H1 (cell line): ENCODE results near the gene EPB41L2. TPM values are rescaled to one million over a fixed set of nuclear protein-coding genes. Genes with fewer than 3 reads are reported as not detected.

Experiments
- CTCF ChIA-PET: fragments of 300-600 bp; sonication (Branson Sonifier 250); formaldehyde crosslinking; loops from one replicate; lab custom pipeline; 2021; ENCODE audit not compliant: partially characterized antibody; lab: Charles Lee
- POLR2A ChIA-PET: fragments of 300-600 bp; sonication (Branson Sonifier 250); formaldehyde crosslinking; loops from one replicate; lab custom pipeline; 2021; ENCODE audit warnings: inconsistent platforms; ENCODE audit not compliant: partially characterized antibody; lab: Charles Lee
- DNase-seq, 2 experiments: peaks; one replicate each; pipeline versions ENCODE4 v3.0.0 to v3.0.0-alpha.2; 2010 to 2022; ENCODE audit warnings: low spot score in 2 of 2, low read depth in 1 of 2, mixed read lengths in 1 of 2
- FAIRE-seq: peaks from 2 replicates; lab custom pipeline; 2011; peaks lifted over from hg19 to GRCh38; lab: Jason Lieb, UNC
- H2AFZ ChIP-seq: 2 replicates; pipeline ENCODE4 v1.8.1; 2012; ENCODE audit warnings: low read length, inconsistent platforms
- H2AK5ac ChIP-seq: 2 replicates; pipeline ENCODE4 v1.6.1; 2013; ENCODE audit warnings: low read depth, low read length
- H2BK120ac ChIP-seq: replicated peaks from 2 replicates; pipeline ENCODE3; 2013; ENCODE audit warnings: low read depth, low read length, inconsistent platforms
- H2BK12ac ChIP-seq: 2 replicates; pipeline ENCODE4 v1.6.1; 2013; ENCODE audit warnings: low read depth, low read length
- H2BK15ac ChIP-seq: 2 replicates; pipeline ENCODE4 v1.6.1; 2013; ENCODE audit warnings: low read length
- H2BK20ac ChIP-seq: 2 replicates; pipeline ENCODE4 v1.6.1; 2013; ENCODE audit warnings: low read length
- H2BK5ac ChIP-seq: 2 replicates; pipeline ENCODE4 v1.6.1; 2013; ENCODE audit warnings: low read depth, low read length
- H3K14ac ChIP-seq: 2 replicates; pipeline ENCODE4 v1.6.1; 2013; ENCODE audit warnings: inconsistent platforms; ENCODE audit not compliant: insufficient read length
- H3K18ac ChIP-seq: 2 replicates; pipeline ENCODE4 v1.6.1; 2013; ENCODE audit warnings: low read length; ENCODE audit errors: extremely low read depth
- H3K23ac ChIP-seq: 2 replicates; pipeline ENCODE4 v1.6.1; 2013; ENCODE audit warnings: inconsistent platforms; ENCODE audit not compliant: insufficient read length
- H3K23me2 ChIP-seq: 2 replicates; pipeline ENCODE4 v1.6.1; 2013; ENCODE audit warnings: low read depth, low read length
- H3K27ac ChIP-seq: 2 replicates; pipeline ENCODE4 v1.6.1; 2011; ENCODE audit warnings: low read depth, low read length, inconsistent platforms
- H3K27me3 ChIP-seq, 4 experiments: replicated peaks in 1 of 4; 1 replicate in 1 of 4; 2 replicates in 3 of 4; pipeline versions ENCODE4 v1.6.1 to v1.8.1; 2011 to 2013; ENCODE audit warnings: low read length in 3 of 4, mild to moderate bottlenecking in 3 of 4, inconsistent platforms in 2 of 4, mixed read lengths in 2 of 4, moderate library complexity in 1 of 4; ENCODE audit not compliant: control insufficient read depth in 3 of 4, insufficient read depth in 3 of 4; ENCODE audit errors: extremely low read depth in 1 of 4
- H3K36me3 ChIP-seq, 4 experiments: 2 replicates each; pipeline versions ENCODE4 v1.6.1 to v1.8.1; 2011 to 2013; ENCODE audit warnings: mild to moderate bottlenecking in 4 of 4, low read length in 3 of 4, moderate library complexity in 2 of 4, control low read depth in 1 of 4, inconsistent platforms in 1 of 4; ENCODE audit not compliant: insufficient read depth in 4 of 4, control insufficient read depth in 2 of 4
- H3K4ac ChIP-seq: replicated peaks from 2 replicates; pipeline ENCODE3; 2013; ENCODE audit warnings: low read length, low read depth, mixed read lengths, inconsistent platforms; ENCODE audit not compliant: insufficient read length
- H3K4me1 ChIP-seq, 4 experiments: replicated peaks in 1 of 4; 1 replicate in 1 of 4; 2 replicates in 3 of 4; pipeline versions ENCODE4 v1.6.1 to v1.8.1; 2011 to 2013; ENCODE audit warnings: low read length in 3 of 4, inconsistent platforms in 2 of 4, mixed read lengths in 1 of 4; ENCODE audit not compliant: insufficient read depth in 4 of 4, control insufficient read depth in 3 of 4
- H3K4me2 ChIP-seq, 2 experiments: 2 replicates each; pipeline versions ENCODE4 v1.6.1 to v1.8.1; 2011 to 2013; ENCODE audit warnings: low read depth in 2 of 2, low read length in 2 of 2, control low read depth in 1 of 2, inconsistent platforms in 1 of 2, mild to moderate bottlenecking in 1 of 2; ENCODE audit not compliant: insufficient read depth in 1 of 2
- H3K4me3 ChIP-seq, 4 experiments: fragments of 200-600, 300-600 bp in 1 of 4; sonication (generic), shearing (Covaris generic), sonication (Bioruptor Twin) in 1 of 4; 2 replicates each; pipeline versions ENCODE4 v1.5.1 to v1.8.1; 2011 to 2016; ENCODE audit warnings: low read length in 4 of 4, low read depth in 3 of 4, control low read depth in 2 of 4, inconsistent platforms in 2 of 4, mild to moderate bottlenecking in 2 of 4, mixed read lengths in 1 of 4, moderate library complexity in 1 of 4; ENCODE audit not compliant: insufficient read depth in 2 of 4; ENCODE audit errors: extremely low read depth in 1 of 4
- H3K56ac ChIP-seq: replicated peaks from 2 replicates; pipeline ENCODE3; 2013; ENCODE audit warnings: low read depth, mild to moderate bottlenecking, mixed read lengths, low read length, inconsistent platforms; ENCODE audit not compliant: insufficient read length
- H3K79me1 ChIP-seq: 2 replicates; pipeline ENCODE4 v1.6.1; 2013; ENCODE audit warnings: low read depth, low read length, control low read depth
- H3K79me2 ChIP-seq, 2 experiments: 2 replicates each; pipeline versions ENCODE4 v1.6.1 to v1.8.1; 2012 to 2013; ENCODE audit warnings: low read length in 2 of 2, mild to moderate bottlenecking in 2 of 2, inconsistent platforms in 1 of 2; ENCODE audit not compliant: insufficient read depth in 2 of 2, control insufficient read depth in 1 of 2
- H3K9ac ChIP-seq, 4 experiments: replicated peaks in 1 of 4; 1 replicate in 1 of 4; 2 replicates in 3 of 4; pipeline versions ENCODE4 v1.6.1 to v1.8.1; 2011 to 2013; ENCODE audit warnings: low read depth in 3 of 4, low read length in 3 of 4, control low read depth in 2 of 4, mild to moderate bottlenecking in 2 of 4, moderate library complexity in 2 of 4, inconsistent platforms in 1 of 4; ENCODE audit errors: extremely low read depth in 1 of 4
- H3K9me3 ChIP-seq, 2 experiments: 2 replicates each; pipeline versions ENCODE4 v1.6.1 to v1.8.1; 2012 to 2013; ENCODE audit warnings: mild to moderate bottlenecking in 2 of 2, moderate library complexity in 2 of 2, control low read depth in 1 of 2, inconsistent platforms in 1 of 2, low read depth in 1 of 2, low read length in 1 of 2, mixed read lengths in 1 of 2; ENCODE audit not compliant: insufficient read depth in 2 of 2
- H4K20me1 ChIP-seq, 2 experiments: replicated peaks in 1 of 2; 2 replicates each; pipeline versions ENCODE3 to v1.8.1; 2011 to 2013; ENCODE audit warnings: inconsistent platforms in 2 of 2, low read length in 2 of 2, mild to moderate bottlenecking in 1 of 2; ENCODE audit not compliant: insufficient read depth in 2 of 2, control insufficient read depth in 1 of 2
- H4K5ac ChIP-seq: 2 replicates; pipeline ENCODE4 v1.6.1; 2013; ENCODE audit warnings: low read length, low read depth, mixed read lengths, inconsistent platforms; ENCODE audit not compliant: insufficient read length
- H4K8ac ChIP-seq: 2 replicates; pipeline ENCODE4 v1.8.0; 2013; ENCODE audit warnings: mild to moderate bottlenecking, moderate library complexity, low read length, inconsistent platforms; ENCODE audit not compliant: insufficient read depth; ENCODE audit errors: extremely low read depth
- H4K91ac ChIP-seq: replicated peaks from 2 replicates; pipeline ENCODE3; 2013; ENCODE audit warnings: low read length, mixed read lengths, inconsistent platforms; ENCODE audit not compliant: insufficient read length
- ASH2L ChIP-seq: fragments of 200-600, 300-600 bp; sonication (generic); IDR thresholded peaks from one replicate; pipeline ENCODE4 v1.7.1; 2017; ENCODE audit warnings: low read length
- CEBPB ChIP-seq: IDR thresholded peaks from 2 replicates; pipeline ENCODE4 v1.6.1; 2012; ENCODE audit warnings: low read depth, low read length
- CTCF ChIP-seq, 3 experiments: IDR thresholded peaks; 1 replicate in 2 of 3; 2 replicates in 1 of 3; pipeline versions ENCODE4 v1.5.1 to v1.6.1; 2011; ENCODE audit warnings: low read length in 3 of 3, mild to moderate bottlenecking in 3 of 3, inconsistent platforms in 2 of 3, low read depth in 1 of 3, moderate library complexity in 1 of 3; ENCODE audit not compliant: insufficient read depth in 1 of 3; ENCODE audit errors: control extremely low read depth in 1 of 3
- KDM4A ChIP-seq: IDR thresholded peaks from one replicate; pipeline ENCODE4 v1.7.1; 2012; ENCODE audit warnings: low read depth, mild to moderate bottlenecking, moderate library complexity, low read length, inconsistent platforms; ENCODE audit not compliant: severe bottlenecking
- RAD21 ChIP-seq, 2 experiments: IDR thresholded peaks in 1 of 2; conservative IDR thresholded peaks in 1 of 2; 2 replicates each; pipeline ENCODE4 v1.6.1; 2011; ENCODE audit warnings: low read depth in 2 of 2, low read length in 2 of 2, improper control_type of control experiment in 1 of 2, inconsistent platforms in 1 of 2, mild to moderate bottlenecking in 1 of 2, moderate library complexity in 1 of 2
- RFX5 ChIP-seq: IDR thresholded peaks from 2 replicates; pipeline ENCODE4 v1.6.1; 2011; ENCODE audit warnings: low read depth, low read length, improper control_type of control experiment, borderline replicate concordance
- SIN3A ChIP-seq, 2 experiments: IDR thresholded peaks in 1 of 2; conservative IDR thresholded peaks in 1 of 2; 2 replicates each; pipeline ENCODE4 v1.6.1; 2011 to 2012; ENCODE audit warnings: low read length in 2 of 2, improper control_type of control experiment in 1 of 2, low read depth in 1 of 2, mild to moderate bottlenecking in 1 of 2
- TEAD4 ChIP-seq: IDR thresholded peaks from 2 replicates; pipeline ENCODE4 v1.6.1; 2012; ENCODE audit warnings: low read depth, low read length, inconsistent platforms, mixed read lengths
- WGBS, 2 experiments: shearing (Covaris generic) in 1 of 2; methylation state at CpG; one replicate each; pipeline versions ENCODE4 v1.1.6 to v1.1.7; 2013 to 2015; ENCODE audit warnings: low lambda C conversion rate in 2 of 2, mixed read lengths in 2 of 2, inconsistent platforms in 1 of 2, low coverage in 1 of 2, missing lambda C conversion rate in 1 of 2; ENCODE audit not compliant: insufficient replicate concordance in 2 of 2, insufficient coverage in 1 of 2, insufficient read length in 1 of 2; ENCODE audit errors: extremely low coverage in 1 of 2, missing lambda C conversion rate in 1 of 2; 5-methylcytosine and 5-hydroxymethylcytosine counted together
- polyA plus RNA-seq, 7 experiments: library from polyadenylated mRNA; depleted of rRNA in 3 of 7; stranded (reverse) in 5 of 7; unstranded in 2 of 7; fragments of >200 nt in 5 of 7; fragments of 200-250 nt in 2 of 7; gene quantifications; 1 replicate in 5 of 7; 2 replicates in 1 of 7; 4 replicates in 1 of 7; pipeline versions ENCODE4 v1.2.1 to v1.2.3, GENCODE V29; 2011 to 2013; ENCODE audit warnings: missing spikeins in 2 of 7, mixed read lengths in 2 of 7
- total RNA-seq: library from RNA; stranded (reverse); fragmentation: NEBNext Ultra II Directional; extraction: Animal tissue kit (Norgen Biotek cat#: 25700); gene quantifications from 2 replicates; pipeline ENCODE4 v1.2.1, GENCODE V29; 2021

Gene EPB41L2
- total and polyA plus RNA-seq, 2 of the 8 experiments (the other 6 are each of a cell fraction or from before 2014, with no cell fraction given) = 22.5 to 123 TPM

- no peak overlapping the region for H2AFZ ChIP-seq
- H3K36me3 ChIP-seq = no peaks in the 10 kb centered on the region
- H4K91ac ChIP-seq = no peak overlapping the region
- no peak overlapping the region for H3K4ac ChIP-seq
- peaks cover 0 to 8% (median 3%) of the 10 kb centered on the region in 4 experiments; a peak in 4 of 7 replicates for H3K4me1 ChIP-seq
- no peak overlapping the region for H3K9ac ChIP-seq
- no peaks in the 10 kb centered on the region for H3K79me1 ChIP-seq
- no peak overlapping the region for H4K8ac ChIP-seq
- peak overlapping the region in 1 of 2 experiments; percentile 43; a peak in 2 of 4 replicates for H3K4me2 ChIP-seq
- peak; percentile 39 for TF ChIP-seq ASH2L
- no peak for TF ChIP-seq KDM4A
- TF ChIP-seq TEAD4 = peak; percentile 83
- peak; percentile 66; the same call in 1 of the 2 replicates for TF ChIP-seq CEBPB
- TF ChIP-seq CTCF (IDR thresholded peaks at IDR 0.05; ENCODE audit: control extremely low read depth in 1 of 3, insufficient read depth in 1 of 3, low read depth in 1 of 3, low read length in 3 of 3) = peak; percentile 29 to 54 (median 42); a peak in 3 of 4 replicates
- TF ChIP-seq SIN3A (conservative IDR thresholded peaks at IDR 0.05 in 1 of 2, IDR thresholded peaks at IDR 0.05 in 1 of 2; ENCODE audit: low read depth in 1 of 2, low read length in 2 of 2) = peak in 1 of 2 experiments; percentile 61; a peak in 1 of 4 replicates
- TF ChIP-seq RAD21 (IDR thresholded peaks at IDR 0.05 in 1 of 2, conservative IDR thresholded peaks at IDR 0.05 in 1 of 2; ENCODE audit: low read depth in 2 of 2, low read length in 2 of 2) = peak; percentile 53 to 62
- no peak for TF ChIP-seq RFX5
- no peaks in the 10 kb centered on the region for H3K27me3 ChIP-seq
- no peak overlapping the region for H3K18ac ChIP-seq
- no peaks in the 10 kb centered on the region for H3K79me2 ChIP-seq
- no peak overlapping the region for H2BK120ac ChIP-seq
- H2BK5ac ChIP-seq = no peak overlapping the region
- H3K14ac ChIP-seq = no peak overlapping the region
- no peak overlapping the region for H2BK12ac ChIP-seq
- H3K27ac ChIP-seq = no peak overlapping the region
- H4K5ac ChIP-seq = no peak overlapping the region
- no peaks in the 10 kb centered on the region for H3K23me2 ChIP-seq
- no peak overlapping the region for H3K23ac ChIP-seq
- no peak overlapping the region for H2BK20ac ChIP-seq
- H3K4me3 ChIP-seq = peak overlapping the region in 1 of 4 experiments; percentile 30; a peak in 1 of 8 replicates
- FAIRE-seq = peak; percentile 42
- ChIA-PET CTCF (interaction anchor here (1.0 to 2.1 kb wide), 2 partner anchors 17 to 47 kb away, joined by 3 to 5 read pairs; no protein-coding TSS in a partner anchor), POLR2A (no interaction called here)
- DNase-seq = peak; percentile 53 to 56
- no peaks in the 10 kb centered on the region for H3K9me3 ChIP-seq
- H2BK15ac ChIP-seq = no peak overlapping the region
- no peak overlapping the region for H3K56ac ChIP-seq
- no peak overlapping the region for H2AK5ac ChIP-seq
- WGBS, 2 experiments = 44% methylated on average over 3 of the region's 3 CpGs; no CpG with 5 or more reads in 1 of the 2 experiments
- H4K20me1 ChIP-seq = no peaks in the 10 kb centered on the region
Observed at GRCh38 chr6:130825772-130826441, 237.1 kb downstream of the EPB41L2 start.
